HCT116 (cell line): Measurements from ENCODE around the gene TMEM94. TPM values are rescaled to one million over a fixed set of nuclear protein-coding genes. Genes with fewer than 3 reads are reported as not detected.
A peak's percentile ranks its signal among the peaks of the same experiment; 100 is the strongest.

Source experiments
- ATAC-seq: fragments of 200-7000 bp; cut with Tn5 transposase; 2 replicates; pipeline ENCODE4 v1.9.1; 2020; ENCODE audit warnings: mild to moderate bottlenecking, moderate library complexity
- BruUV-seq: library from RNA; stranded (reverse); fragments of 400-500 nt; replicated peaks from 2 replicates; lab custom pipeline; 2021; lab: Mats Ljungman, UMichigan
- CTCF ChIA-PET: fragments of 300-600 bp; sonication (Branson Sonifier 250); formaldehyde crosslinking; loops from one replicate; lab custom pipeline; 2021; ENCODE audit warnings: antibody characterized with exemption; lab: Charles Lee
- POLR2A ChIA-PET: fragments of 300-600, 350-600 bp; sonication (Branson Sonifier 250); formaldehyde crosslinking; loops from one replicate; lab custom pipeline; 2021; ENCODE audit warnings: antibody characterized with exemption; lab: Charles Lee
- RAD21 ChIA-PET, 2 experiments: fragments of 300-600 bp; sonication (Branson Sonifier 250); formaldehyde crosslinking; loops; one replicate each; lab custom pipeline; 2023; ENCODE audit warnings: low total read pairs in 2 of 2; ENCODE audit not compliant: uncharacterized antibody in 2 of 2, unreplicated experiment in 2 of 2, low non-redundant PET in 1 of 2; lab: Charles Lee
- DNase-seq: peaks from one replicate; pipeline ENCODE4 v3.0.0-alpha.2; 2010; ENCODE audit warnings: low read depth, low spot score
- H2AFZ ChIP-seq: fragments of 200-600 bp; shearing (Covaris generic), sonication (generic); 2 replicates; pipeline ENCODE4 v1.6.1; 2017; ENCODE audit warnings: low read depth, mixed run types, mixed read lengths, antibody characterized with exemption, low read length; ENCODE audit not compliant: poor library complexity, severe bottlenecking
- H3K27ac ChIP-seq: 2 replicates; pipeline ENCODE4 v1.5.1; 2012; ENCODE audit warnings: low read depth, low read length
- H3K27me3 ChIP-seq: fragments of 200-600 bp; sonication (generic); 2 replicates; pipeline ENCODE4 v1.6.1; 2016; ENCODE audit warnings: mixed run types, low read length, mixed read lengths; ENCODE audit not compliant: insufficient read depth
- H3K36me3 ChIP-seq, 2 experiments: fragments of 200-500 bp in 1 of 2; fragments of 200-600 bp in 1 of 2; sonication (Bioruptor generic) in 1 of 2; sonication (generic) in 1 of 2; 2 replicates each; pipeline versions ENCODE4 v1.5.1 to v1.6.1; 2014 to 2016; ENCODE audit warnings: low read length in 2 of 2, inconsistent platforms in 1 of 2, mixed read lengths in 1 of 2, mixed run types in 1 of 2; ENCODE audit not compliant: insufficient read depth in 2 of 2, control insufficient read depth in 1 of 2
- H3K4me1 ChIP-seq, 2 experiments: fragments of 200-600 bp in 1 of 2; sonication (generic) in 1 of 2; 2 replicates each; pipeline versions ENCODE4 v1.5.1 to v1.6.1; 2012 to 2017; ENCODE audit warnings: low read length in 2 of 2, inconsistent platforms in 1 of 2, mild to moderate bottlenecking in 1 of 2, mixed read lengths in 1 of 2, mixed run types in 1 of 2, moderate library complexity in 1 of 2; ENCODE audit not compliant: insufficient read depth in 2 of 2, control insufficient read depth in 1 of 2
- H3K4me2 ChIP-seq: fragments of 200-600 bp; sonication (generic); 2 replicates; pipeline ENCODE4 v1.6.1; 2017; ENCODE audit warnings: mixed run types, low read length, mixed read lengths
- H3K4me3 ChIP-seq, 2 experiments: fragments of 200-600 bp in 1 of 2; sonication (generic) in 1 of 2; replicated peaks in 1 of 2; 2 replicates each; pipeline ENCODE4 v1.5.1; 2011 to 2016; ENCODE audit warnings: low read length in 2 of 2, control low read depth in 1 of 2, low read depth in 1 of 2, mild to moderate bottlenecking in 1 of 2, mixed read lengths in 1 of 2, mixed run types in 1 of 2
- H3K79me2 ChIP-seq: fragments of 200-600 bp; sonication (generic); 2 replicates; pipeline ENCODE4 v1.6.1; 2017; ENCODE audit warnings: mild to moderate bottlenecking, mixed run types, low read length, moderate library complexity, mixed read lengths; ENCODE audit not compliant: insufficient read depth
- H3K9ac ChIP-seq: fragments of 200-600 bp; sonication (generic); 2 replicates; pipeline ENCODE4 v1.6.1; 2016; ENCODE audit warnings: low read length, mixed read lengths
- H3K9me2 ChIP-seq: fragments of 200-600 bp; sonication (generic), shearing (Covaris generic); 2 replicates; pipeline ENCODE4 v1.6.1; 2017; ENCODE audit warnings: mixed run types, mild to moderate bottlenecking, moderate library complexity; ENCODE audit not compliant: insufficient read depth
- H3K9me3 ChIP-seq, 2 experiments: fragments of 200-500 bp in 1 of 2; fragments of 200-600 bp in 1 of 2; sonication (Bioruptor generic) in 1 of 2; sonication (generic) in 1 of 2; 2 replicates each; pipeline ENCODE4 v1.6.1; 2014 to 2017; ENCODE audit warnings: low read length in 2 of 2, mixed read lengths in 2 of 2, inconsistent platforms in 1 of 2, low read depth in 1 of 2, mild to moderate bottlenecking in 1 of 2, mixed run types in 1 of 2, moderate library complexity in 1 of 2; ENCODE audit not compliant: control insufficient read depth in 1 of 2, insufficient read depth in 1 of 2
- H4K20me1 ChIP-seq: fragments of 200-600 bp; sonication (generic), shearing (Covaris generic); 2 replicates; pipeline ENCODE4 v1.6.1; 2017; ENCODE audit warnings: mixed run types, mild to moderate bottlenecking, moderate library complexity; ENCODE audit not compliant: insufficient read depth
- CEBPB ChIP-seq: IDR thresholded peaks from 2 replicates; pipeline ENCODE4 v1.6.1; 2012; ENCODE audit warnings: low read depth
- ELF1 ChIP-seq: IDR thresholded peaks from 2 replicates; pipeline ENCODE4 v1.6.1; 2012; ENCODE audit warnings: low read depth, borderline replicate concordance
- EZH2 ChIP-seq: fragments of 200-600 bp; sonication (generic); IDR thresholded peaks from 2 replicates; pipeline ENCODE4 v1.6.1; 2017; ENCODE audit warnings: antibody characterized with exemption, mixed run types
- EZH2phosphoT487 ChIP-seq: fragments of 200-600 bp; IDR thresholded peaks from 2 replicates; pipeline ENCODE4 v1.6.1; 2018; ENCODE audit warnings: antibody characterized with exemption, borderline replicate concordance
- FOSL1 ChIP-seq: IDR thresholded peaks from 2 replicates; pipeline ENCODE4 v1.6.1; 2012; ENCODE audit warnings: low read depth
- POLR2A ChIP-seq: IDR thresholded peaks from 2 replicates; pipeline ENCODE4 v1.7.0; 2011; ENCODE audit warnings: borderline replicate concordance; ENCODE audit not compliant: insufficient read depth, insufficient read length; ENCODE audit errors: extremely low read depth
- SIN3A ChIP-seq: IDR thresholded peaks from 2 replicates; pipeline ENCODE4 v1.6.1; 2012; ENCODE audit warnings: low read depth
- SP1 ChIP-seq: IDR thresholded peaks from 2 replicates; pipeline ENCODE4 v1.6.1; 2012; ENCODE audit warnings: low read depth
- SRF ChIP-seq: IDR thresholded peaks from 2 replicates; pipeline ENCODE4 v1.6.1; 2012; ENCODE audit warnings: low read depth
- YY1 ChIP-seq: IDR thresholded peaks from 2 replicates; pipeline ENCODE4 v1.6.1; 2011; ENCODE audit warnings: low read length, low read depth, moderate library complexity, mild to moderate bottlenecking; ENCODE audit not compliant: insufficient replicate concordance; ENCODE audit errors: extremely low read depth
- ZNF274 ChIP-seq: fragments of 200-500 bp; sonication (Bioruptor generic); IDR thresholded peaks from 2 replicates; pipeline ENCODE4 v1.6.1; 2014; ENCODE audit warnings: mild to moderate bottlenecking, low read depth, low read length, inconsistent platforms
- intact Hi-C: fragments of 100-400 bp; cut with micrococcal nuclease; formaldehyde crosslinking; loops from 2 replicates; pipeline ENCODE4 v1.10.0; 2022
- total RNA-seq: library from RNA; stranded (reverse); gene quantifications from one replicate; pipeline ENCODE4 v1.2.1, GENCODE V29; 2021; ENCODE audit not compliant: unreplicated experiment
- TF ChIP-seq, protein P1 (sequence below): IDR thresholded peaks from 2 replicates; pipeline ENCODE4 v1.6.1; 2011; ENCODE audit warnings: mild to moderate bottlenecking, low read length, moderate library complexity; ENCODE audit not compliant: insufficient replicate concordance; ENCODE audit errors: extremely low read depth
- TF ChIP-seq, protein P2 (sequence below): IDR thresholded peaks from 2 replicates; pipeline ENCODE4 v1.6.1; 2012; ENCODE audit warnings: low read depth
- TF ChIP-seq, protein P3 (sequence below): IDR thresholded peaks from 2 replicates; pipeline ENCODE4 v1.6.1; 2012

The TMEM94 gene
- total RNA-seq, 1 experiment from 2014 or later, result 75.4 TPM

DNA sequence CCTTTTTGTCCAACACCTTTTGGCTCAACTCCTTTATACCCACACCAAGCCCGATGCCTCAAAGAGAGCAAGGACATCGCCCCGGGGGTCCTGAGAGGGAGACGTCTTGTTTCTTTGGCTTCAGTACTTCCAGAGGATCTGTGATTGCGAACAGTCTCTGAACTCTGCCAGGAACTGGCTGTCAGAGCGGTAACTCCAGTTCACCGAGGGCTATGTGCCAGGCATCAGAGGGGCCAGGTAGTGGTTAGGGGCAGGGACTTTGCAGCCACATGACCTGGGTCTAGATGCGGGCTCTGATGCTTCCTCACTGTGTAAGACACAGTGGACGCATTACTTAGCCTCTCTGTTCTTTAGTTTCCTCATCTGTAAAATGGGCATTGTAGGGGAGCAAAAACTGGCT, 90.7 kb downstream of the TMEM94 start:
- no TSS peak for BruUV-seq
- no peak for ATAC-seq

DNA sequence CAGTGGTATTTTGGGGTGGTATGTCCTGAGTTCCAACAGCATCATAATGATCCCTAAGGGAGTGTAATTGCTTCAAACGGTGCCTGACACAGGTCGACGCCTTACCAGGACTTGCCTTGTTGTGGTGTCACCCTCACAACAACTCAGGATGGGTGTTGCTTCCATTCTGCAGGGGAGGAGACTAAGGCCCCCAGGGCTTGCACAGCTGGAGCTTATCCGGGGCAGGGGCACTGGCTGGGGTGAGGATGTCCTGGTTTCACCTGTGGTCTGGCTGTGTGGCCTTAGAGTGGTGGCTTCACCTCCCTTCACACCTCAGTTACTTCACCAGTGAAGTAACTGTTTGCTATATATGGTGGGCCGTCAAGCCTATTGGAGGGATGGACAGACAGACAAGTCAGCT, 92.4 kb downstream of the TMEM94 start:
- CTCF ChIA-PET, result interaction anchor here (1.5 to 1.6 kb wide), 3 partner anchors 24 to 52 kb away, joined by 8 to 11 read pairs (median 9); partner anchors contain the start of genes LLGL2 and TSEN54
- peak overlapping the region; percentile 50 to 58 for H3K4me3 ChIP-seq
- peak overlapping the region; percentile 93 for H3K4me2 ChIP-seq
- H3K9me2 ChIP-seq, result no peaks in the 10 kb centered on the region
- BruUV-seq, result no TSS peak
- peaks cover 23% of the 10 kb centered on the region for H3K79me2 ChIP-seq
- no peaks in the 10 kb centered on the region for H4K20me1 ChIP-seq
- H3K9ac ChIP-seq, result peak overlapping the region; percentile 69
- H3K36me3 ChIP-seq, result no peaks in the 10 kb centered on the region; a peak in 1 of 4 replicates
- RAD21 ChIA-PET, result interaction anchor here (0.7 to 1.4 kb wide), 4 partner anchors 22 to 32 kb away, joined by 3 to 10 read pairs (median 4); partner anchors contain the start of genes LLGL2 (in 1 of the 2) and TSEN54 (in 1 of the 2)
- H3K27ac ChIP-seq, result peak overlapping the region; percentile 95
- DNase-seq (no peak), ATAC-seq (peak; percentile 25)
- H3K4me1 ChIP-seq, result peaks cover 33 to 39% of the 10 kb centered on the region in 2 experiments
- intact Hi-C loops, result no loop called here
- H2AFZ ChIP-seq, result no peak overlapping the region
- H3K27me3 ChIP-seq, result no peaks in the 10 kb centered on the region
- POLR2A ChIA-PET, result interaction anchor here (1.0 to 1.4 kb wide), 4 partner anchors 9 to 33 kb away, joined by 3 to 5 read pairs (median 4); partner anchors contain the start of genes LLGL2 and TSEN54
- H3K9me3 ChIP-seq, result no peaks in the 10 kb centered on the region
- TF ChIP-seq SP1, result no peak
- TF ChIP-seq EZH2phosphoT487, result no peak
- TF ChIP-seq, protein P1, sequence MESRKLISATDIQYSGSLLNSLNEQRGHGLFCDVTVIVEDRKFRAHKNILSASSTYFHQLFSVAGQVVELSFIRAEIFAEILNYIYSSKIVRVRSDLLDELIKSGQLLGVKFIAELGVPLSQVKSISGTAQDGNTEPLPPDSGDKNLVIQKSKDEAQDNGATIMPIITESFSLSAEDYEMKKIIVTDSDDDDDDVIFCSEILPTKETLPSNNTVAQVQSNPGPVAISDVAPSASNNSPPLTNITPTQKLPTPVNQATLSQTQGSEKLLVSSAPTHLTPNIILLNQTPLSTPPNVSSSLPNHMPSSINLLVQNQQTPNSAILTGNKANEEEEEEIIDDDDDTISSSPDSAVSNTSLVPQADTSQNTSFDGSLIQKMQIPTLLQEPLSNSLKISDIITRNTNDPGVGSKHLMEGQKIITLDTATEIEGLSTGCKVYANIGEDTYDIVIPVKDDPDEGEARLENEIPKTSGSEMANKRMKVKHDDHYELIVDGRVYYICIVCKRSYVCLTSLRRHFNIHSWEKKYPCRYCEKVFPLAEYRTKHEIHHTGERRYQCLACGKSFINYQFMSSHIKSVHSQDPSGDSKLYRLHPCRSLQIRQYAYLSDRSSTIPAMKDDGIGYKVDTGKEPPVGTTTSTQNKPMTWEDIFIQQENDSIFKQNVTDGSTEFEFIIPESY, result no peak
- TF ChIP-seq, protein P2, sequence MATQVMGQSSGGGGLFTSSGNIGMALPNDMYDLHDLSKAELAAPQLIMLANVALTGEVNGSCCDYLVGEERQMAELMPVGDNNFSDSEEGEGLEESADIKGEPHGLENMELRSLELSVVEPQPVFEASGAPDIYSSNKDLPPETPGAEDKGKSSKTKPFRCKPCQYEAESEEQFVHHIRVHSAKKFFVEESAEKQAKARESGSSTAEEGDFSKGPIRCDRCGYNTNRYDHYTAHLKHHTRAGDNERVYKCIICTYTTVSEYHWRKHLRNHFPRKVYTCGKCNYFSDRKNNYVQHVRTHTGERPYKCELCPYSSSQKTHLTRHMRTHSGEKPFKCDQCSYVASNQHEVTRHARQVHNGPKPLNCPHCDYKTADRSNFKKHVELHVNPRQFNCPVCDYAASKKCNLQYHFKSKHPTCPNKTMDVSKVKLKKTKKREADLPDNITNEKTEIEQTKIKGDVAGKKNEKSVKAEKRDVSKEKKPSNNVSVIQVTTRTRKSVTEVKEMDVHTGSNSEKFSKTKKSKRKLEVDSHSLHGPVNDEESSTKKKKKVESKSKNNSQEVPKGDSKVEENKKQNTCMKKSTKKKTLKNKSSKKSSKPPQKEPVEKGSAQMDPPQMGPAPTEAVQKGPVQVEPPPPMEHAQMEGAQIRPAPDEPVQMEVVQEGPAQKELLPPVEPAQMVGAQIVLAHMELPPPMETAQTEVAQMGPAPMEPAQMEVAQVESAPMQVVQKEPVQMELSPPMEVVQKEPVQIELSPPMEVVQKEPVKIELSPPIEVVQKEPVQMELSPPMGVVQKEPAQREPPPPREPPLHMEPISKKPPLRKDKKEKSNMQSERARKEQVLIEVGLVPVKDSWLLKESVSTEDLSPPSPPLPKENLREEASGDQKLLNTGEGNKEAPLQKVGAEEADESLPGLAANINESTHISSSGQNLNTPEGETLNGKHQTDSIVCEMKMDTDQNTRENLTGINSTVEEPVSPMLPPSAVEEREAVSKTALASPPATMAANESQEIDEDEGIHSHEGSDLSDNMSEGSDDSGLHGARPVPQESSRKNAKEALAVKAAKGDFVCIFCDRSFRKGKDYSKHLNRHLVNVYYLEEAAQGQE, result no peak
- no peak for TF ChIP-seq ZNF274
- TF ChIP-seq POLR2A, result no peak
- no peak for TF ChIP-seq EZH2
- TF ChIP-seq SRF, result no peak
- no peak for TF ChIP-seq YY1
- TF ChIP-seq FOSL1, result no peak
- no peak for TF ChIP-seq ELF1

More for the DNA sequence above, 90.7 kb downstream of the TMEM94 start:
- H3K36me3 ChIP-seq, result no peaks in the 10 kb centered on the region; a peak in 1 of 4 replicates
- peaks cover 39% of the 10 kb centered on the region for H3K79me2 ChIP-seq
- TF ChIP-seq CEBPB (no peak), EZH2 (no peak), YY1 (no peak), SP1 (no peak), SIN3A (no peak), ZNF274 (no peak), SRF (no peak)
- TF ChIP-seq, protein P3, sequence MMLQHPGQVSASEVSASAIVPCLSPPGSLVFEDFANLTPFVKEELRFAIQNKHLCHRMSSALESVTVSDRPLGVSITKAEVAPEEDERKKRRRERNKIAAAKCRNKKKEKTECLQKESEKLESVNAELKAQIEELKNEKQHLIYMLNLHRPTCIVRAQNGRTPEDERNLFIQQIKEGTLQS, result no peak
- H3K27me3 ChIP-seq, result no peaks in the 10 kb centered on the region
- no peak overlapping the region for H3K4me2 ChIP-seq
- H3K9me2 ChIP-seq, result no peaks in the 10 kb centered on the region
- H3K4me3 ChIP-seq, result no peak overlapping the region
- RAD21 ChIA-PET, result no interaction called here
- H3K4me1 ChIP-seq, result peaks cover 28 to 39% of the 10 kb centered on the region in 2 experiments
- CTCF ChIA-PET, result no interaction called here
- no peak overlapping the region for H3K9ac ChIP-seq
- H2AFZ ChIP-seq, result no peak overlapping the region
- H3K9me3 ChIP-seq, result no peaks in the 10 kb centered on the region
- no peak overlapping the region; the same call in 1 of the 2 replicates for H3K27ac ChIP-seq
- intact Hi-C loops, result no loop called here
- no peak for DNase-seq
- POLR2A ChIA-PET, result no interaction called here
- no peaks in the 10 kb centered on the region for H4K20me1 ChIP-seq
